Activated naive CD8-positive, alpha-beta T cell treated with anti-CD3 and anti-CD28 coated beads, Interleukin-2, amount 50 U/mL, for 24 hours (primary cell): ENCODE data around the gene CCSER2.

Experiments
- ATAC-seq: fragments of 150-1000 bp; cut with Tn5 transposase; one replicate; pipeline ENCODE4 v1.10.0; 2021
- DNase-seq: peaks from one replicate; pipeline ENCODE4 v3.0.0; 2021
- H3K27ac Mint-ChIP-seq: one replicate; pipeline ENCODE4 v1.8.0; 2021; ENCODE audit warnings: mild to moderate bottlenecking, mixed read lengths
- H3K27me3 Mint-ChIP-seq: one replicate; pipeline ENCODE4 v1.8.0; 2021; ENCODE audit warnings: mixed read lengths
- H3K36me3 Mint-ChIP-seq: one replicate; pipeline ENCODE4 v1.8.0; 2021; ENCODE audit warnings: low read depth, mixed read lengths
- H3K4me1 Mint-ChIP-seq: one replicate; pipeline ENCODE4 v1.8.0; 2021; ENCODE audit warnings: mixed read lengths
- H3K4me3 Mint-ChIP-seq: one replicate; pipeline ENCODE4 v1.8.0; 2021; ENCODE audit warnings: mild to moderate bottlenecking, moderate library complexity, mixed read lengths
- H3K9me3 Mint-ChIP-seq: one replicate; pipeline ENCODE4 v1.8.0; 2021; ENCODE audit warnings: mixed read lengths

Gene CCSER2

GRCh38 chr10:84548869-84549268 lies 220.5 kb downstream of the CCSER2 start:
- Mint-ChIP-seq H3K4me3 (no peak overlapping the region), H3K4me1 (no peaks in the 10 kb centered on the region), H3K27ac (no peak overlapping the region), H3K36me3 (no peaks in the 10 kb centered on the region), H3K27me3 (peaks cover 23% of the 10 kb centered on the region), H3K9me3 (no peaks in the 10 kb centered on the region)
- no peak for ATAC-seq
- DNase-seq: peak; percentile 9

GRCh38 chr10:84549368-84550165 lies 221.2 kb downstream of the CCSER2 start:
- H3K9me3 Mint-ChIP-seq: no peaks in the 10 kb centered on the region
- H3K27ac Mint-ChIP-seq: no peak overlapping the region
- no peak overlapping the region for H3K4me3 Mint-ChIP-seq
- DNase-seq (no peak), ATAC-seq (no peak)
- no peaks in the 10 kb centered on the region for H3K4me1 Mint-ChIP-seq
- no peaks in the 10 kb centered on the region for H3K36me3 Mint-ChIP-seq
- H3K27me3 Mint-ChIP-seq: peaks cover 20% of the 10 kb centered on the region

GRCh38 chr10:84550756-84551436 lies 222.5 kb downstream of the CCSER2 start:
- no peaks in the 10 kb centered on the region for H3K9me3 Mint-ChIP-seq
- H3K27me3 Mint-ChIP-seq: peaks cover 22% of the 10 kb centered on the region
- ATAC-seq (no peak), DNase-seq (no peak)
- no peak overlapping the region for H3K27ac Mint-ChIP-seq
- H3K4me3 Mint-ChIP-seq: no peak overlapping the region
- no peaks in the 10 kb centered on the region for H3K36me3 Mint-ChIP-seq
- H3K4me1 Mint-ChIP-seq: no peaks in the 10 kb centered on the region

GRCh38 chr10:84551437-84552120 lies 223.2 kb downstream of the CCSER2 start:
- H3K9me3 Mint-ChIP-seq: no peaks in the 10 kb centered on the region
- DNase-seq: no peak
- no peaks in the 10 kb centered on the region for H3K4me1 Mint-ChIP-seq
- no peak for ATAC-seq
- no peak overlapping the region for H3K4me3 Mint-ChIP-seq
- H3K27ac Mint-ChIP-seq: no peak overlapping the region
- no peaks in the 10 kb centered on the region for H3K36me3 Mint-ChIP-seq
- H3K27me3 Mint-ChIP-seq: peaks cover 22% of the 10 kb centered on the region

- Mint-ChIP-seq H3K9me3 (no peaks in the 10 kb centered on the region), H3K4me1 (no peaks in the 10 kb centered on the region), H3K4me3 (no peak overlapping the region), H3K36me3 (no peaks in the 10 kb centered on the region), H3K27ac (no peak overlapping the region), H3K27me3 (peaks cover 22% of the 10 kb centered on the region)
- ATAC-seq: no peak
- no peak for DNase-seq
These were observed 224.1 kb downstream of the CCSER2 start for GRCh38 chr10:84552478-84552877.

GRCh38 chr10:84562592-84562991 lies 234.2 kb downstream of the CCSER2 start:
- Mint-ChIP-seq H3K27ac (no peak overlapping the region), H3K4me3 (no peak overlapping the region), H3K27me3 (peaks cover 39% of the 10 kb centered on the region), H3K36me3 (no peaks in the 10 kb centered on the region), H3K9me3 (no peaks in the 10 kb centered on the region), H3K4me1 (no peaks in the 10 kb centered on the region)
- DNase-seq: no peak
- no peak for ATAC-seq

GRCh38 chr10:84563355-84563754 lies 235.0 kb downstream of the CCSER2 start:
- no peak overlapping the region for H3K27ac Mint-ChIP-seq
- ATAC-seq (no peak), DNase-seq (no peak)
- peaks cover 40% of the 10 kb centered on the region for H3K27me3 Mint-ChIP-seq
- H3K4me1 Mint-ChIP-seq: no peaks in the 10 kb centered on the region
- no peak overlapping the region for H3K4me3 Mint-ChIP-seq
- no peaks in the 10 kb centered on the region for H3K36me3 Mint-ChIP-seq
- H3K9me3 Mint-ChIP-seq: no peaks in the 10 kb centered on the region

- H3K4me1 Mint-ChIP-seq: no peaks in the 10 kb centered on the region
- DNase-seq (no peak), ATAC-seq (no peak)
- H3K4me3 Mint-ChIP-seq: no peak overlapping the region
- H3K27ac Mint-ChIP-seq: no peak overlapping the region
- peaks cover 42% of the 10 kb centered on the region for H3K27me3 Mint-ChIP-seq
- H3K9me3 Mint-ChIP-seq: no peaks in the 10 kb centered on the region
- H3K36me3 Mint-ChIP-seq: no peaks in the 10 kb centered on the region
These were observed 235.5 kb downstream of the CCSER2 start for GRCh38 chr10:84563868-84564267.

GRCh38 chr10:84565881-84566582 lies 237.6 kb downstream of the CCSER2 start:
- no peak for DNase-seq
- Mint-ChIP-seq H3K27ac (no peak overlapping the region), H3K4me3 (no peak overlapping the region), H3K9me3 (no peaks in the 10 kb centered on the region), H3K4me1 (no peaks in the 10 kb centered on the region), H3K36me3 (no peaks in the 10 kb centered on the region), H3K27me3 (peaks cover 47% of the 10 kb centered on the region)
- ATAC-seq: no peak

GRCh38 chr10:84567133-84567532 lies 238.7 kb downstream of the CCSER2 start:
- ATAC-seq: no peak
- H3K36me3 Mint-ChIP-seq: no peaks in the 10 kb centered on the region

More at GRCh38 chr10:84567133-84567532, 238.7 kb downstream of the CCSER2 start:
- DNase-seq: no peak
- Mint-ChIP-seq H3K9me3 (no peaks in the 10 kb centered on the region), H3K4me1 (no peaks in the 10 kb centered on the region), H3K4me3 (no peak overlapping the region), H3K27ac (no peak overlapping the region), H3K27me3 (peaks cover 47% of the 10 kb centered on the region)
